Panc1 (cell line): Measurements from ENCODE around the gene LRRC36. TPM values are rescaled to one million over a fixed set of nuclear protein-coding genes. Genes with fewer than 3 reads are reported as not detected.

ENCODE experiments used
- ATAC-seq: fragments of 200-7000 bp; cut with Tn5 transposase; 2 replicates; pipeline ENCODE4 v1.9.1; 2020; ENCODE audit warnings: mild to moderate bottlenecking, moderate library complexity
- BruUV-seq: library from RNA; stranded (reverse); fragments of 400-500 nt; replicated peaks from 2 replicates; lab custom pipeline; 2021; lab: Mats Ljungman, UMichigan
- CTCF ChIA-PET: fragments of 300-600 bp; sonication (Branson Sonifier 250); formaldehyde crosslinking; loops from one replicate; lab custom pipeline; 2022; ENCODE audit warnings: antibody characterized with exemption; lab: Charles Lee
- POLR2A ChIA-PET: fragments of 300-600 bp; sonication (Branson Sonifier 250); formaldehyde crosslinking; loops from one replicate; lab custom pipeline; 2022; ENCODE audit warnings: antibody characterized with exemption; lab: Charles Lee
- DNase-seq: peaks from one replicate; pipeline ENCODE4 v3.0.0-alpha.2; 2010; ENCODE audit warnings: low read depth, low spot score
- H3K27ac ChIP-seq: 2 replicates; pipeline ENCODE4 v1.5.1; 2011; ENCODE audit warnings: mild to moderate bottlenecking, low read length, inconsistent platforms
- H3K27me3 ChIP-seq: fragments of 200-500 bp; sonication (Bioruptor generic); 2 replicates; pipeline ENCODE4 v1.6.0; 2014; ENCODE audit warnings: low read length, inconsistent platforms; ENCODE audit not compliant: control insufficient read depth, insufficient read depth
- H3K36me3 ChIP-seq: fragments of 200-500 bp; sonication (Bioruptor generic); 2 replicates; pipeline ENCODE4 v1.5.1; 2014; ENCODE audit warnings: inconsistent platforms, mild to moderate bottlenecking, low read length, moderate library complexity; ENCODE audit not compliant: control insufficient read depth, insufficient read depth
- H3K4me1 ChIP-seq: 2 replicates; pipeline ENCODE4 v1.5.1; 2011; ENCODE audit warnings: inconsistent platforms, mild to moderate bottlenecking, low read length, moderate library complexity; ENCODE audit not compliant: control insufficient read depth, insufficient read depth
- H3K4me3 ChIP-seq, 2 experiments: 2 replicates each; pipeline ENCODE4 v1.5.1; 2011 to 2012; ENCODE audit warnings: low read depth in 2 of 2, low read length in 2 of 2, mild to moderate bottlenecking in 2 of 2, inconsistent platforms in 1 of 2, moderate library complexity in 1 of 2
- H3K9me3 ChIP-seq: fragments of 200-500 bp; sonication (Bioruptor generic); 2 replicates; pipeline ENCODE4 v1.5.1; 2014; ENCODE audit warnings: low read depth, mild to moderate bottlenecking, inconsistent platforms, low read length, moderate library complexity; ENCODE audit not compliant: control insufficient read depth, insufficient read depth
- POLR2AphosphoS5 ChIP-seq: IDR thresholded peaks from 2 replicates; pipeline ENCODE4 v1.6.1; 2012; ENCODE audit warnings: mild to moderate bottlenecking, low read depth, low read length, moderate library complexity
- REST ChIP-seq, 2 experiments: IDR thresholded peaks; 2 replicates each; pipeline ENCODE4 v1.6.1; 2011 to 2012; ENCODE audit warnings: low read depth in 2 of 2, control low read depth in 1 of 2, low read length in 1 of 2, mild to moderate bottlenecking in 1 of 2, moderate library complexity in 1 of 2; ENCODE audit not compliant: insufficient read depth in 1 of 2
- SIN3A ChIP-seq: IDR thresholded peaks from 2 replicates; pipeline ENCODE4 v1.6.1; 2012; ENCODE audit warnings: low read depth, mild to moderate bottlenecking, low read length, moderate library complexity, borderline replicate concordance; ENCODE audit not compliant: insufficient read depth
- TCF7L2 ChIP-seq: IDR thresholded peaks from 2 replicates; pipeline ENCODE4 v1.6.1; 2011; ENCODE audit warnings: mild to moderate bottlenecking, low read depth, low read length, inconsistent platforms
- in situ Hi-C: cut with HindIII; loops from 2 replicates; pipeline ENCODE4 v1.10.0; 2016; ENCODE audit warnings: low sequenced_read_pairs, low pct_unique_long_range_greater_than_20kb
- intact Hi-C: fragments of 100-400 bp; cut with micrococcal nuclease; formaldehyde crosslinking; loops from one replicate; pipeline ENCODE4 v1.10.0; 2022; ENCODE audit not compliant: unreplicated experiment
- total RNA-seq: library from RNA; stranded (reverse); gene quantifications from one replicate; pipeline ENCODE4 v1.2.1, GENCODE V29; 2021; ENCODE audit not compliant: unreplicated experiment
- TF ChIP-seq, protein P1 (sequence below): fragments of 450-650 bp; IDR thresholded peaks from 2 replicates; pipeline ENCODE4 v1.5.1; 2017; ENCODE audit warnings: mild to moderate bottlenecking

Gene LRRC36
- total RNA-seq, 1 experiment from 2014 or later, result 0.54 TPM

DNA sequence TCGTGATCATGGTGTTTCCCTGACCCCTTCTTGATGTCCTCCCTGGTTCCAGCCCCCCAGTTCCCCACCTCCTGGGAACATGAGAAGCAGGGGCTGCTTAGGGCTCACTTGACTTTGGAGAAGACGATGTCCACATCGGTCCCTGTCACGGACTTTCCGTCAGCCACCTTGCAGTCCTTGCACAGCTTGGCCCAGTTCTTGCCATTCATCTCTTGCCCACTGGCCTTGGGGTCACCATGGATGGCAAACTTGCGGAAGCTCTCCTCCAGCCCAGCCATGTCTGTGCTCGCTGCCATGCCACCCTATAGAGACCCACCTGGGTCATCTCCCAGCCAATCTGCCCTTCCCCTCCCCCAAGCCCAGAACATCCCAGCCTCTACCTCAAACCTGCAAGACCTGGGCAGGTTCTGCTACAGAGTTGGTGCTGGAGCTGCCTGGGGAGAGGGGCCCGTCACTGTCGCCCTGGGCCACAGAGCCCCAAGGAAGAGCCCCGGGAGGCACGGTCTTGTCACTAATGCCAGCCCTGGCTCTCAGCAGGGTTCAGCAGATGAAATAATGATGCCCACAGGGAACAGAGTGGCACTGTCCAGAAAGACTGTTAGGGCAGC, 64.3 kb downstream of the LRRC36 start:
- no peak for DNase-seq
- H3K36me3 ChIP-seq, result no peaks in the 10 kb centered on the region
- no peak overlapping the region for H3K4me3 ChIP-seq
- in situ Hi-C loops (no loop called here), intact Hi-C loops (no loop called here)
- H3K27me3 ChIP-seq, result no peaks in the 10 kb centered on the region
- H3K27ac ChIP-seq, result no peak overlapping the region
- TF ChIP-seq SIN3A, result no peak
- TF ChIP-seq REST (IDR thresholded peaks at IDR 0.05; ENCODE audit: insufficient read depth in 1 of 2, low read depth in 2 of 2, low read length in 1 of 2), result no peak
- TF ChIP-seq, protein P1, sequence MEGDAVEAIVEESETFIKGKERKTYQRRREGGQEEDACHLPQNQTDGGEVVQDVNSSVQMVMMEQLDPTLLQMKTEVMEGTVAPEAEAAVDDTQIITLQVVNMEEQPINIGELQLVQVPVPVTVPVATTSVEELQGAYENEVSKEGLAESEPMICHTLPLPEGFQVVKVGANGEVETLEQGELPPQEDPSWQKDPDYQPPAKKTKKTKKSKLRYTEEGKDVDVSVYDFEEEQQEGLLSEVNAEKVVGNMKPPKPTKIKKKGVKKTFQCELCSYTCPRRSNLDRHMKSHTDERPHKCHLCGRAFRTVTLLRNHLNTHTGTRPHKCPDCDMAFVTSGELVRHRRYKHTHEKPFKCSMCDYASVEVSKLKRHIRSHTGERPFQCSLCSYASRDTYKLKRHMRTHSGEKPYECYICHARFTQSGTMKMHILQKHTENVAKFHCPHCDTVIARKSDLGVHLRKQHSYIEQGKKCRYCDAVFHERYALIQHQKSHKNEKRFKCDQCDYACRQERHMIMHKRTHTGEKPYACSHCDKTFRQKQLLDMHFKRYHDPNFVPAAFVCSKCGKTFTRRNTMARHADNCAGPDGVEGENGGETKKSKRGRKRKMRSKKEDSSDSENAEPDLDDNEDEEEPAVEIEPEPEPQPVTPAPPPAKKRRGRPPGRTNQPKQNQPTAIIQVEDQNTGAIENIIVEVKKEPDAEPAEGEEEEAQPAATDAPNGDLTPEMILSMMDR, result no peak
- TF ChIP-seq POLR2AphosphoS5, result no peak
- TF ChIP-seq TCF7L2, result no peak
- H3K4me1 ChIP-seq, result no peaks in the 10 kb centered on the region; the same call in 1 of the 2 replicates
- ChIA-PET CTCF (interaction anchor here (0.6 to 1.3 kb wide), 4 partner anchors 9 to 131 kb away, joined by 3 to 4 read pairs (median 4); no protein-coding TSS in a partner anchor), POLR2A (interaction anchor here (0.6 kb wide), 2 partner anchors 9 to 63 kb away, joined by 4 to 12 read pairs; no protein-coding TSS in a partner anchor)
- no peak for ATAC-seq
- BruUV-seq, result no TSS peak
- H3K9me3 ChIP-seq, result no peaks in the 10 kb centered on the region

- ChIA-PET CTCF (interaction anchor here (0.6 to 1.2 kb wide), 3 partner anchors 34 to 131 kb away, joined by 3 to 4 read pairs (median 4); no protein-coding TSS in a partner anchor), POLR2A (interaction anchor here (0.6 kb wide), 2 partner anchors 10 to 63 kb away, joined by 4 to 12 read pairs; no protein-coding TSS in a partner anchor)
- intact Hi-C loops (no loop called here), in situ Hi-C loops (no loop called here)
- Histone ChIP-seq H3K4me3 (no peak overlapping the region), H3K36me3 (no peaks in the 10 kb centered on the region), H3K9me3 (no peaks in the 10 kb centered on the region), H3K27ac (no peak overlapping the region), H3K27me3 (no peaks in the 10 kb centered on the region), H3K4me1 (no peaks in the 10 kb centered on the region; the same call in 1 of the 2 replicates)
- TF ChIP-seq SIN3A, result no peak
- TF ChIP-seq, protein P1, result no peak
- TF ChIP-seq REST (IDR thresholded peaks at IDR 0.05; ENCODE audit: insufficient read depth in 1 of 2, low read depth in 2 of 2, low read length in 1 of 2), result no peak
- no peak for TF ChIP-seq TCF7L2
- TF ChIP-seq POLR2AphosphoS5, result no peak
- ATAC-seq, result no peak
- BruUV-seq, result no TSS peak
- DNase-seq, result no peak
Measured at GRCh38 chr16:67391424-67392300, 65.0 kb downstream of the LRRC36 start.
